GM23338 (cell line): ENCODE results near the gene USP5. TPM values are rescaled to one million over a fixed set of nuclear protein-coding genes. Genes with fewer than 3 reads are reported as not detected.
A peak's percentile ranks its signal among the peaks of the same experiment; 100 is the strongest.

ENCODE experiments used
- ATAC-seq: fragments of 200-7000 bp; cut with Tn5 transposase; 3 replicates; pipeline ENCODE4 v1.9.1; 2020
- DNase-seq: peaks from one replicate; pipeline ENCODE4 v3.0.0-alpha.2; 2015; ENCODE audit warnings: low spot score
- H2AFZ ChIP-seq: fragments of 200-600 bp; sonication (generic); 2 replicates; pipeline ENCODE4 v1.8.0; 2016; ENCODE audit warnings: antibody characterized with exemption, mild to moderate bottlenecking, moderate library complexity
- H3F3A ChIP-seq: fragments of 200-600 bp; sonication (generic); replicated peaks from 2 replicates; pipeline ENCODE4 v1.8.0; 2017; ENCODE audit warnings: antibody characterized with exemption, mixed run types, low read depth
- H3K27ac ChIP-seq: fragments of 200-600 bp; sonication (generic); 2 replicates; pipeline ENCODE4 v1.6.1; 2016; ENCODE audit warnings: low read depth
- H3K27me3 ChIP-seq: fragments of 200-600 bp; sonication (generic); 2 replicates; pipeline ENCODE4 v1.8.0; 2016; ENCODE audit warnings: mild to moderate bottlenecking, mixed run types, moderate library complexity; ENCODE audit not compliant: insufficient read depth
- H3K36me3 ChIP-seq: fragments of 200-600 bp; sonication (generic); 2 replicates; pipeline ENCODE4 v1.8.0; 2016; ENCODE audit warnings: mild to moderate bottlenecking; ENCODE audit not compliant: insufficient read depth
- H3K4me1 ChIP-seq: fragments of 200-600 bp; sonication (generic); 2 replicates; pipeline ENCODE4 v1.8.0; 2016; ENCODE audit warnings: mild to moderate bottlenecking, moderate library complexity; ENCODE audit not compliant: insufficient read depth
- H3K4me2 ChIP-seq: fragments of 200-600 bp; sonication (generic); 2 replicates; pipeline ENCODE4 v1.7.1; 2017; ENCODE audit warnings: mixed run types
- H3K4me3 ChIP-seq: fragments of 200-600 bp; sonication (generic); 2 replicates; pipeline ENCODE4 v1.6.1; 2016; ENCODE audit warnings: mixed run types
- H3K79me2 ChIP-seq: fragments of 200-600 bp; sonication (generic); replicated peaks from 2 replicates; pipeline ENCODE4 v1.8.0; 2017; ENCODE audit warnings: mild to moderate bottlenecking; ENCODE audit not compliant: insufficient read depth
- H3K9me2 ChIP-seq: fragments of 200-600 bp; sonication (generic); 2 replicates; pipeline ENCODE4 v1.8.0; 2017; ENCODE audit not compliant: insufficient read depth
- H4K20me1 ChIP-seq: fragments of 200-600 bp; sonication (generic); replicated peaks from 2 replicates; pipeline ENCODE4 v1.8.0; 2017; ENCODE audit warnings: mild to moderate bottlenecking; ENCODE audit not compliant: insufficient read depth
- H3K27ac Mint-ChIP-seq: 2 replicates; pipeline ENCODE4 v1.8.0; 2020; ENCODE audit warnings: inconsistent platforms, mild to moderate bottlenecking, moderate library complexity, mixed read lengths
- H3K27me3 Mint-ChIP-seq: 3 replicates; pipeline ENCODE4 v1.8.0; 2022; ENCODE audit warnings: low read depth, mild to moderate bottlenecking, moderate library complexity, mixed read lengths, inconsistent platforms; ENCODE audit not compliant: insufficient read depth, poor library complexity
- H3K36me3 Mint-ChIP-seq: 3 replicates; pipeline ENCODE4 v1.8.0; 2021; ENCODE audit warnings: low read depth, mild to moderate bottlenecking, inconsistent platforms, moderate library complexity, mixed read lengths
- H3K4me1 Mint-ChIP-seq: 3 replicates; pipeline ENCODE4 v1.8.0; 2020; ENCODE audit warnings: mild to moderate bottlenecking, inconsistent platforms, mixed read lengths
- H3K4me3 Mint-ChIP-seq: 3 replicates; pipeline ENCODE4 v1.8.0; 2021; ENCODE audit warnings: moderate library complexity, mild to moderate bottlenecking, inconsistent platforms, mixed read lengths
- H3K9me3 Mint-ChIP-seq: 3 replicates; pipeline ENCODE4 v1.8.0; 2020; ENCODE audit warnings: moderate library complexity, mild to moderate bottlenecking, inconsistent platforms, mixed read lengths
- CREB1 ChIP-seq: fragments of 250-450 bp; sonication (Bioruptor Pico); IDR thresholded peaks from 2 replicates; pipeline ENCODE4 v1.5.0; 2020; ENCODE audit warnings: low read depth, mild to moderate bottlenecking, moderate library complexity
- CTCF ChIP-seq, 2 experiments: fragments of 200-600 bp in 1 of 2; sonication (generic) in 1 of 2; conservative IDR thresholded peaks; 2 replicates each; pipeline versions ENCODE4 v1.5.1 to v1.6.1; 2016 to 2017; ENCODE audit warnings: antibody characterized with exemption in 2 of 2, low read depth in 2 of 2, mild to moderate bottlenecking in 2 of 2, moderate library complexity in 1 of 2
- ETS1 ChIP-seq: IDR thresholded peaks from 2 replicates; pipeline ENCODE4 v1.6.1; 2016; ENCODE audit warnings: antibody characterized with exemption
- EZH2 ChIP-seq: fragments of 200-600 bp; sonication (generic); IDR thresholded peaks from one replicate; pipeline ENCODE4 v1.8.0; 2017; ENCODE audit warnings: antibody characterized with exemption, mild to moderate bottlenecking, low read depth; ENCODE audit not compliant: unreplicated experiment
- EZH2phosphoT487 ChIP-seq: fragments of 200-600 bp; sonication (generic); IDR thresholded peaks from one replicate; pipeline ENCODE4 v1.8.1; 2018; ENCODE audit warnings: antibody characterized with exemption; ENCODE audit not compliant: unreplicated experiment
- NANOG ChIP-seq: IDR thresholded peaks from 2 replicates; pipeline ENCODE4 v1.6.1; 2016; ENCODE audit warnings: antibody characterized with exemption, borderline replicate concordance
- POLR2AphosphoS5 ChIP-seq: IDR thresholded peaks from 2 replicates; pipeline ENCODE4 v1.6.1; 2016; ENCODE audit warnings: antibody characterized with exemption, low read depth
- REST ChIP-seq: IDR thresholded peaks from one replicate; pipeline ENCODE4 v1.6.1; 2018; ENCODE audit warnings: antibody characterized with exemption; ENCODE audit not compliant: unreplicated experiment
- STAT1 ChIP-seq: IDR thresholded peaks from one replicate; pipeline ENCODE4 v1.6.1; 2016; ENCODE audit warnings: antibody characterized with exemption; ENCODE audit not compliant: unreplicated experiment
- ZNF114 ChIP-seq: fragments of 250-450 bp; sonication (Bioruptor Pico); IDR thresholded peaks from 2 replicates; pipeline ENCODE4 v1.5.0; 2020; ENCODE audit warnings: mild to moderate bottlenecking, moderate library complexity
- ZNF331 ChIP-seq: fragments of 250-450 bp; sonication (Bioruptor Pico); IDR thresholded peaks from 2 replicates; pipeline ENCODE4 v1.5.0; 2020; ENCODE audit warnings: low read depth, mild to moderate bottlenecking, moderate library complexity
- polyA plus RNA-seq: library from polyadenylated mRNA; unstranded; fragments of >200 nt; fragmentation: Nextera tagmentation; extraction: Ambion mirVana; gene quantifications from 2 replicates; pipeline ENCODE4 v1.2.1, GENCODE V29; 2016
- total RNA-seq: library from RNA; depleted of rRNA; stranded (reverse); fragments of >200 nt; shearing (Covaris generic); gene quantifications from 2 replicates; pipeline ENCODE4 v1.2.3, GENCODE V29; 2014

Gene USP5
- total and polyA plus RNA-seq, 2 experiments from 2014 or later = 35.1 to 109 TPM

GRCh38 chr12:6830286-6830890 lies 21.6 kb upstream of the USP5 start:
- H2AFZ ChIP-seq = no peak overlapping the region
- peaks cover 21% of the 10 kb centered on the region for H3K4me1 ChIP-seq
- no peak overlapping the region for H3K4me2 ChIP-seq
- no peaks in the 10 kb centered on the region for H3K9me2 ChIP-seq
- peaks cover 14% of the 10 kb centered on the region; the same call in 1 of the 2 replicates for H3K27me3 ChIP-seq
- peaks cover 9% of the 10 kb centered on the region for H3K79me2 ChIP-seq
- peaks cover 3% of the 10 kb centered on the region; the same call in 1 of the 2 replicates for H3K36me3 ChIP-seq
- no peak overlapping the region for H3K27ac ChIP-seq
- peaks cover 29% of the 10 kb centered on the region for H3F3A ChIP-seq
- 0 out of 2 replicates have a peak, but pooled peaks cover 3% of the 10 kb centered on the region for H4K20me1 ChIP-seq
- Mint-ChIP-seq H3K9me3 (no peaks in the 10 kb centered on the region), H3K4me3 (peak overlapping the region; percentile 96), H3K36me3 (peaks cover 48% of the 10 kb centered on the region), H3K4me1 (peaks cover 36% of the 10 kb centered on the region), H3K27ac (no peak overlapping the region), H3K27me3 (peaks cover 25% of the 10 kb centered on the region)
- TF ChIP-seq NANOG (no peak), ETS1 (no peak), CTCF (conservative IDR thresholded peaks at IDR 0.05; ENCODE audit: low read depth in 2 of 2) (no peak), CREB1 (no peak), POLR2AphosphoS5 (no peak), STAT1 (no peak), EZH2 (no peak)
- DNase-seq (no peak), ATAC-seq (no peak)
- H3K4me3 ChIP-seq = peak overlapping the region; percentile 98

DNA sequence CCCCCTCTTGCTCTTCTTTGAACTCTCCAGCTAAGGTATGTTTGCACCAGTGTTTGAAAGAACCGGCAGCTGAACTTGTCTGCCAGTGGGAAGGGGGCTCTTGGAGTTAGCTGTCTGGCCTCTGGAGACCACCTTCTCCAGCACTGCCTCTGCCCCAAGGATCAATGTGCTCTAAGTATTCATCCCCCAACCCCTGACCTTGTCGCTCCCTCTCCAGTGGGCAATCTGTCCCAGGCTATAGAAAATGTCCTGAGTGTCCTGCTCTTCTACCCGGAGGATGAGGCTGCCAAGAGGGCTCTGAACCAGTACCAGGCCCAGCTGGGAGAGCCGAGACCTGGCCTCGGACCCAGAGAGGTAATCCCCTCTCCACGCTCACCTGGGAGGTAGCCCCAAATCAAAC lies 21.0 kb upstream of the USP5 start:
- no peak overlapping the region for H3K27ac Mint-ChIP-seq
- Histone ChIP-seq H3K4me2 (no peak overlapping the region), H3K27me3 (peaks cover 10% of the 10 kb centered on the region; the same call in 1 of the 2 replicates), H3F3A (peaks cover 29% of the 10 kb centered on the region), H4K20me1 (peaks cover 3% of the 10 kb centered on the region; the same call in 1 of the 2 replicates), H3K9me2 (no peaks in the 10 kb centered on the region), H3K4me1 (peaks cover 18% of the 10 kb centered on the region), H3K36me3 (peaks cover 3% of the 10 kb centered on the region; the same call in 1 of the 2 replicates), H3K4me3 (no peak overlapping the region), H3K79me2 (peaks cover 9% of the 10 kb centered on the region), H3K27ac (no peak overlapping the region), H2AFZ (no peak overlapping the region)
- no peak for ATAC-seq
- H3K4me1 Mint-ChIP-seq = peaks cover 32% of the 10 kb centered on the region
- peaks cover 23% of the 10 kb centered on the region for H3K27me3 Mint-ChIP-seq
- H3K9me3 Mint-ChIP-seq = no peaks in the 10 kb centered on the region
- H3K36me3 Mint-ChIP-seq = peaks cover 53% of the 10 kb centered on the region
- peak overlapping the region; percentile 42; the same call in 1 of the 3 replicates for H3K4me3 Mint-ChIP-seq
- no peak for DNase-seq
- TF ChIP-seq STAT1 (no peak), EZH2phosphoT487 (no peak), ETS1 (no peak), EZH2 (no peak), ZNF114 (no peak), POLR2AphosphoS5 (no peak), ZNF331 (CRISPR knock-in tag) (no peak), CREB1 (no peak), REST (no peak)
